Measurements from ENCODE around the gene STARD10.
"Not testable (repeated sequence)": the region's sequence is repeated elsewhere in the genome, so short reads cannot be mapped to it uniquely, and the experiment has no call there.

STARD10 gene

DNA sequence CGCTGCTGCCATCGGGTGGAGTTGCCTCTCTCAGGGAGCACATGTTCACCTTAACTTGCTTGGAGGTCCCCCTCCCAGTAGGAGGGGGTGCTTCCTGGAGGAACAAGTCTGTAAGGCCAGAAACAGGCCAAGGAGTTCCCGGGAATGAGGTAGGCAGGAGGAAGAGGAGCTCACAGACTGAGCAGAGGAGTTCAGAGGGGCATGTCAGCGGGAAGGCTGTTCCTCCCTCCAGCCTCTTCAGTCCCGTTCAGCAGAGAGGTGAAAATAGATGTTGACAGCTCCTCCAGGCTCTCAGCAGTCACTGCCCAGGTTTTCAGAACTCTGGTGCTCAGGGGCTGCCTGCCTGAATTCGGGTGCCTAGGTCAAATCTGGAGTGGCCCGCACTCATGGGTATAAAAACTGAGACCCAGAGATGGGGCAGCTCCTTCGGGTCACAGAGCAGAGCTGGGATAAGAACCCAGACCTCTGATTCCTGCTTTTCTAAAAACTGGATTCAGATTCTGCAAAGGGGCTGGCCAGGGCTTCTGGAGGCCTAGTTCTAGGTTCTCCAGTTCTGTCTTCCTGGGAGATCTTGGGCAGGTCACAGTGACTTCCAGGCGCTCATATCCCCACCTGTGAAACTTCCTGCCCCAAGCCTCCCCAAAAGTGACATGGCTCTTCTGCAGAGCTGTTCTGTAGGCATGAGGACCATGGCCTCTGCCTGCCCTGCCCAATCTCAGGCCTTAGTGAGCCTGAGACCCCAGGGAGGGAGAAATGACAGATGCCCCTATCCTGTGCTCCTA lies 38.6 kb upstream of the STARD10 start:
- no peak overlapping the region for H3K4me3 ChIP-seq (ENCODE audit: low read length)
- no peak overlapping the region for H3K27ac ChIP-seq (ENCODE audit: low read depth, low read length)
- no peak overlapping the region for H3K9ac ChIP-seq (ENCODE audit: low read depth, low read length)
- no peaks in the 10 kb centered on the region for H3K27me3 ChIP-seq (ENCODE audit: insufficient read depth, low read length)
- WGBS, result 87% methylated on average over 9 of the region's 9 CpGs
- H3K9me3 ChIP-seq (ENCODE audit: insufficient read depth, low read depth, low read length), result no peaks in the 10 kb centered on the region
- H3K4me1 ChIP-seq (ENCODE audit: insufficient read depth, low read length), result 0 out of 2 replicates have a peak, but pooled peaks cover 7% of the 10 kb centered on the region
- no peaks in the 10 kb centered on the region for H3K36me3 ChIP-seq (ENCODE audit: insufficient read depth, low read length)

DNA sequence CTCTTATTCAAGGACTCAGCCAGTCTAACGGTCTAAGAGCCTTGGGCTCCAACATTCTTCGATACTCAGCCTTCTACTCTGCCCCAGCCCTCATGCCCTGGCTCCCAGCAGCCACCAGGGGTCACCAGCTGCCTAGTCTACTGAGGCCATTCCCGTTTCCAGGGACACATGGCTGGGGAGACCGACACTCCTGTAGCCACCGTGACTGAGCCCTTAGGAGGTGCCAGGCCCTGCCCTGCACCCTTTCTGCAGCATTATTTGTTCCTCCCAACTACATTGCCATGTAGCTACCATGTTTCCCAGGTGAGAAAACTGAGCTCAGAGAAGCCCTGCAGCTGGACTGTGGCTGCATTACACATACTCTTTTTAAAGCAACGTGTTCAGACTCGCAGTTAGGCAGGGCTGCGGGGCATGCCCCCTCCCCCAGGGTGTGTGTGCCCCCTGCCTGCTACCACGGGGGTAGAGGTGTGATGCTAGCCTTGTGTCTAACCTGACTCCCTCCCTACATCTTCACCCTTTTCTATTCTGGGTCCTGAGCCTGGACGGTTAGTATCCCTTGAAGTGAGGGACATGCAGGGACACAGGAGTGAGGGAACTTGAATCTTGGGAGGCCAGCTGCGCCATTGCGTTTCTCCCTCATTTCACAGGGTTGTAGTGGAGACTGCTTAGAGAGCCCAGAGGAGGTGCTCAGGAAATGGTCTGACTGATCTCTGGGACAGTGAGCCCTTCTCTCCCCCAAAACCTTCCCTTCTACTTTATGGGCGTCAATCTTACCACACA lies 37.9 kb upstream of the STARD10 start:
- Histone ChIP-seq H3K9ac (ENCODE audit: low read depth, low read length) (no peak overlapping the region), H3K27ac (ENCODE audit: low read depth, low read length) (no peak overlapping the region), H3K27me3 (ENCODE audit: insufficient read depth, low read length) (no peaks in the 10 kb centered on the region), H3K4me3 (ENCODE audit: low read length) (no peak overlapping the region), H3K36me3 (ENCODE audit: insufficient read depth, low read length) (no peaks in the 10 kb centered on the region), H3K9me3 (ENCODE audit: insufficient read depth, low read depth, low read length) (no peaks in the 10 kb centered on the region), H3K4me1 (ENCODE audit: insufficient read depth, low read length) (0 out of 2 replicates have a peak, but pooled peaks cover 7% of the 10 kb centered on the region)
- 56% methylated on average over 12 of the region's 13 CpGs for WGBS

DNA sequence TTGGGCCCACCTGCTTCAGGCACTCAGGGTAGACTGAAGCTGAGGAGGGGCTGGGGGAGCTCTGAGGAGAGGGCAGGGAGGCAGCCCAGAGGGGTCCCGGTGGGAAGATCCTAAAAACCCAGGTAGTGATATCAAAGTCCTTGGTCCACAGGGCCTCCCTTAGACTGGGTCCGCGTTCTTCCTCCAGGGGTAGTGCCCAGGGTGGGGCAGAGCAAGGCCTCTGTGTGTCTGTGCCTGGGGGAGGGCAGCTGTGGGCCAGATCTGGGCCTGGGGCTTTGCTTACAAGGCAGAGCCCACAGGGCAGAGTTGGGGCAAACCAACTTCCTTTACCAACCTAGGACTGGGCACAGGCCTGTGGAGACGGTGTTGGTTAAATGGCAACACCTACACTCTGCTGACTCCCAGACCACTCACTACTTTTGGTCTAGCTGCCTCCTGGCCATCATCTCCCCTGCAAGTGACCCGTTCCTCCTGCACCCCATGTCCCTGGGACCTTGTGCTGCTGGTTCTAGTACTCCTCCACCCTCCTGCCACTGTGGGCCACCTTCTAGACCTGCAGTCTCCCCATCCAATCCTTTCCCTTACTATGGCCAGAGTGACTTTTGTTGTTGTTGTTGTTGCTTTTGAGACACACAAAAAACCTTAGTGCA lies 36.2 kb upstream of the STARD10 start:
- no peak overlapping the region for H3K4me3 ChIP-seq (ENCODE audit: low read length)
- H3K27me3 ChIP-seq (ENCODE audit: insufficient read depth, low read length), result no peaks in the 10 kb centered on the region
- H3K4me1 ChIP-seq (ENCODE audit: insufficient read depth, low read length), result 0 out of 2 replicates have a peak, but pooled peaks cover 7% of the 10 kb centered on the region
- no peak overlapping the region for H3K27ac ChIP-seq (ENCODE audit: low read depth, low read length)
- H3K9ac ChIP-seq (ENCODE audit: low read depth, low read length), result no peak overlapping the region
- H3K36me3 ChIP-seq (ENCODE audit: insufficient read depth, low read length), result no peaks in the 10 kb centered on the region
- 94% methylated on average over 5 of the region's 5 CpGs for WGBS
- no peaks in the 10 kb centered on the region for H3K9me3 ChIP-seq (ENCODE audit: insufficient read depth, low read depth, low read length)

DNA sequence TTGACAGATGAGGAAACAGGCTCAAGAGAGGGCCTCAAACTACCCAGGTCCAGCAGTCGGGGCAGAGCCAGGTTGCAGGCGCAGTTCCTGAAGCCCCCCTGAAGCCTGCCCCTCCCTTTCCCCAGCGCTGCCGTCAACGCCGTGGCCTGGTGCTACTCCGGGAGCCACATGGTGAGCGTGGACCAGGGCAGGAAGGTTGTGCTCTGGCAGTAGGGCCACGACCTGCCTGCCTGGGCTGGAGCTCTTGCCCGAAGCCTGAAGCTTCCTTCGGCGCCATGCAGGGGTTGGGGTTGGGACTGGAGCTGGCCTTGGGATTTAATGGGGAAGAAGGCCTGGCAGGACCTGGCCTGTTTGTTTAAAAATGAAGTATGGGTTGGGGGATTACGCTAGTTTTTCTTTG lies 35.3 kb upstream of the STARD10 start:
- H3K36me3 ChIP-seq (ENCODE audit: insufficient read depth, low read length), result no peaks in the 10 kb centered on the region
- H3K4me3 ChIP-seq (ENCODE audit: low read length), result no peak overlapping the region
- 0 out of 2 replicates have a peak, but pooled peaks cover 7% of the 10 kb centered on the region for H3K4me1 ChIP-seq (ENCODE audit: insufficient read depth, low read length)
- H3K27me3 ChIP-seq (ENCODE audit: insufficient read depth, low read length), result no peaks in the 10 kb centered on the region
- H3K27ac ChIP-seq (ENCODE audit: low read depth, low read length), result no peak overlapping the region
- H3K9me3 ChIP-seq (ENCODE audit: insufficient read depth, low read depth, low read length), result no peaks in the 10 kb centered on the region
- WGBS, result 93% methylated on average over 12 of the region's 13 CpGs
- no peak overlapping the region for H3K9ac ChIP-seq (ENCODE audit: low read depth, low read length)

DNA sequence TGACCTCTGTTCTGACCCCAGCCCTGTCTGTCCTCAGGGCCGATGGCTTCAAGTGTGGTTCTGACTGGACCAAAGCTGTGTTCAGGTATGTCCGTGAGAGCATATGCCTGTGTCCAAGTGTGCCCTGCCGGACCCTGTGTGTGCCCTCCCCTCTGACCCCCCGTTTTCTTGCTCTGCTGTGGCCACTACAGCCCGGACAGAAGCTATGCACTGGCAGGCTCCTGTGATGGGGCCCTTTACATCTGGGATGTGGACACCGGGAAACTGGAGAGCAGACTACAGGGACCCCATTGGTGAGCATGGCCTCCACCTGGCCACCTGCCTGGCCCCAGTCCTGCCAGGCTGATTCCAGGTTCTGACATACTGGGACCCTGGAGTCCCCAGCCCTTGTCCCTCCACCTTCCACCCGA lies 34.9 kb upstream of the STARD10 start:
- WGBS, result 94% methylated on average over 7 of the region's 7 CpGs

DNA sequence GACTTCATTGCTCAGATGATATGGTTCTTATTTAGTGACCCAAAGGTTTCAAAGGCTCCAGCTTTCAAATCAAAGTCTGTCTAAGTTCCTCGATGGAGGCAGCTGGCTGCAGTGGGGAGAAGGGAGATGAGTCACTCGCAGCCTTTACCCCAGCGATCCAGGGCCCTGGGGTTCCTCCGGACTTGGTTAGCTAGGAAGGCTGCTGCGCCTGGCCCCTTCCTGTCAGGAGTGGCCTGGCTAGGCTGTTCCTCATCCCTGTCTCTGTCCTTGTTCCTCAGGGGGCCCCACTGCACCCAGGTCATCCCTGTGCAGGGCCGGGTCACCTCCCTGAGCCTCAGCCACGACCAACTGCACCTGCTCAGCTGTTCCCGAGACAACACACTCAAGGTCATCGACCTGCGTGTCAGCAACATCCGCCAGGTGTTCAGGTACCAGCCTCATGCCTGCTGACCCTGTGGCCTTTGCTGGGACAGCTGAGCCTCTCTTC lies 34.3 kb upstream of the STARD10 start:
- no peak overlapping the region for H3K27ac ChIP-seq (ENCODE audit: low read depth, low read length)
- 90% methylated on average over 11 of the region's 11 CpGs for WGBS

More for the DNA sequence above, 34.9 kb upstream of the STARD10 start:
- Histone ChIP-seq H3K36me3 (ENCODE audit: insufficient read depth, low read length) (no peaks in the 10 kb centered on the region), H3K9ac (ENCODE audit: low read depth, low read length) (no peak overlapping the region), H3K27me3 (ENCODE audit: insufficient read depth, low read length) (no peaks in the 10 kb centered on the region), H3K9me3 (ENCODE audit: insufficient read depth, low read depth, low read length) (no peaks in the 10 kb centered on the region), H3K4me1 (ENCODE audit: insufficient read depth, low read length) (0 out of 2 replicates have a peak, but pooled peaks cover 7% of the 10 kb centered on the region), H3K27ac (ENCODE audit: low read depth, low read length) (no peak overlapping the region), H3K4me3 (ENCODE audit: low read length) (no peak overlapping the region)

DNA sequence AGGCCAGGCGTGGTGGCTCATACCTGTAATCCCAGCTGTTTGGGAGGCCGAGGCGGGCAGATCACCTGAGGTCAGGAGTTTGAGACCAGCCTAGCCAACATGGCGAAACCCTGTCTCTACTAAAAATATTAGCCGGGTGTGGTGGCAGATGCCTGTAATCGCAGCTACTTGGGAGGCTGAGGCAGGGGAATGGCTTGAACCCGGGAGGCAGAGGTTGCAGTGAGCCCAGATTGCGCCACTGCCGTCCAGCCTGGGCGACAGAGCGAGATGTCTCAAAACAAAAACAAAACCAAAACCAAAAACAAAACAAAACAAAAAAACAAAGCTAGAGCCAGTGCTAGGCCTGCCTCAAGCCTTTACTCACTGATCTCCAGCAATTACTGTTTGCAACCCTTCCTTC lies 33.8 kb upstream of the STARD10 start:
- 96% methylated on average over 10 of the region's 11 CpGs for WGBS
- not testable (repeated sequence) for H3K4me3 ChIP-seq (ENCODE audit: low read length); H3K36me3 ChIP-seq (ENCODE audit: insufficient read depth, low read length); H3K27me3 ChIP-seq (ENCODE audit: insufficient read depth, low read length); H3K9me3 ChIP-seq (ENCODE audit: insufficient read depth, low read depth, low read length); H3K9ac ChIP-seq (ENCODE audit: low read depth, low read length); H3K4me1 ChIP-seq (ENCODE audit: insufficient read depth, low read length); H3K27ac ChIP-seq (ENCODE audit: low read depth, low read length)

More for the DNA sequence above, 34.3 kb upstream of the STARD10 start:
- H3K9ac ChIP-seq (ENCODE audit: low read depth, low read length), result no peak overlapping the region
- H3K36me3 ChIP-seq (ENCODE audit: insufficient read depth, low read length), result no peaks in the 10 kb centered on the region
- no peak overlapping the region for H3K4me3 ChIP-seq (ENCODE audit: low read length)
- no peaks in the 10 kb centered on the region for H3K27me3 ChIP-seq (ENCODE audit: insufficient read depth, low read length)
- H3K9me3 ChIP-seq (ENCODE audit: insufficient read depth, low read depth, low read length), result no peaks in the 10 kb centered on the region
- 0 out of 2 replicates have a peak, but pooled peaks cover 7% of the 10 kb centered on the region for H3K4me1 ChIP-seq (ENCODE audit: insufficient read depth, low read length)

DNA sequence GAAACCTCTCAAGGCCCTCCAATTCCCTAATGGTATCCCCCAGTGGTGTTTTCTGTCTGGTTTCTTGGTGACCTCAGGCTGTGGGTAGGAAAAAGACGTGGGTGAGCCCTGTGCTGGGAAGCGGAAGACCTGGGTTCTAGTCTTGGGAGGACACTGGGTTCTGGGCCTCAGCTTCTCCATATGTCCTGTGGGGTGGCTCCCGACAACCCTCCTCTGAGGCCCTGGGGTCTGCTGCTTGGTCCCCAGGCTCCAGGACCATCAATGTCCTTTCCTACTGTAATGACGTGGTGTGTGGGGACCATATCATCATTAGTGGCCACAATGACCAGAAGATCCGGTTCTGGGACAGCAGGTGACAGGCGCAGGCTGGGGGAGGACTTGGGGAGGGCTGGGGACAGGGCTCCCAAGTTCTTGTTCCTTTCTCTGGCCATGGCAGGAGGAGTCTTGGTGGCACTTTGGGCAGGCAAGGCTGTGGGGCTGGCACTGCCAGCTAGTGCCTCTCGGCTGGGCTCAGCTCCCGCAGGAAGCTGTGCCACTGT lies 33.2 kb upstream of the STARD10 start:
- WGBS, result 96% methylated on average over 8 of the region's 8 CpGs
- H3K27me3 ChIP-seq (ENCODE audit: insufficient read depth, low read length), result peaks cover 5% of the 10 kb centered on the region
- no peak overlapping the region for H3K4me3 ChIP-seq (ENCODE audit: low read length)
- 0 out of 2 replicates have a peak, but pooled peaks cover 5% of the 10 kb centered on the region for H3K4me1 ChIP-seq (ENCODE audit: insufficient read depth, low read length)
- no peak overlapping the region for H3K9ac ChIP-seq (ENCODE audit: low read depth, low read length)
- H3K36me3 ChIP-seq (ENCODE audit: insufficient read depth, low read length), result no peaks in the 10 kb centered on the region
- no peaks in the 10 kb centered on the region for H3K9me3 ChIP-seq (ENCODE audit: insufficient read depth, low read depth, low read length)
- no peak overlapping the region for H3K27ac ChIP-seq (ENCODE audit: low read depth, low read length)

DNA sequence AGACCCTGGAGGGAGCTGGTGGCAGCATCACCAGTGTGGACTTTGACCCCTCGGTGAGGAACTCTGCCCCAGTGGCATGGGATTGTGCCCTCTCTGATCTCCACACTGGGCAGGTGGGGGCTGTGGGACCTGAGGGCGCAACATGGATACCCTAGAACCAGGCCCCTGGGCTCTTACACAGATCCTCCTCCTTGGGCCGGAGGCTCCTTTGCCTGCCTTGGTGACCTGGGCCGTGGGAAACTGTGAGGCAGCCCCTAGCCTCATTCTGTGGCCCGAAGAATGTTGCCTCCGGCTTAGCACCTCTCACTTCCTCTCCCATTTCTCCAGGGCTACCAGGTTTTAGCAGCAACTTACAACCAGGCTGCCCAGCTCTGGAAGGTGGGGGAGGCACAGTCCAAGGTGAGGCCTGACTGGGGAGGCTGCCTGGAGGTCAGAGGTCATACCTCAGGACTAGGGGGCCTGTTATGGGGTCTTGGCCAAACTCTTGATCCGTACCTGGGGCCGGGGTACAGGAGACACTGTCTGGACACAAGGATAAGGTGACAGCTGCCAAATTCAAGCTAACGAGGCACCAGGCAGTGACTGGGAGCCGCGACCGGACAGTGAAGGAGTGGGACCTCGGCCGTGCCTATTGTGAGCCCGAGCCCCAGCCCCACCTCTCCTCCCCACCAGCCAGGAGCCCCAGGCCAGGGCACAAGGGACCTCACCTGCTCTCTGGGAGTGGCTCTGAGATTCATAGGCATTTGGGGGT lies 32.5 kb upstream of the STARD10 start:
- no peaks in the 10 kb centered on the region for H3K4me1 ChIP-seq (ENCODE audit: insufficient read depth, low read length)
- no peaks in the 10 kb centered on the region for H3K9me3 ChIP-seq (ENCODE audit: insufficient read depth, low read depth, low read length)
- no peaks in the 10 kb centered on the region for H3K36me3 ChIP-seq (ENCODE audit: insufficient read depth, low read length)
- WGBS, result 93% methylated on average over 15 of the region's 15 CpGs
- no peak overlapping the region for H3K27ac ChIP-seq (ENCODE audit: low read depth, low read length)
- H3K4me3 ChIP-seq (ENCODE audit: low read length), result no peak overlapping the region
- H3K9ac ChIP-seq (ENCODE audit: low read depth, low read length), result no peak overlapping the region
- H3K27me3 ChIP-seq (ENCODE audit: insufficient read depth, low read length), result peaks cover 6% of the 10 kb centered on the region

DNA sequence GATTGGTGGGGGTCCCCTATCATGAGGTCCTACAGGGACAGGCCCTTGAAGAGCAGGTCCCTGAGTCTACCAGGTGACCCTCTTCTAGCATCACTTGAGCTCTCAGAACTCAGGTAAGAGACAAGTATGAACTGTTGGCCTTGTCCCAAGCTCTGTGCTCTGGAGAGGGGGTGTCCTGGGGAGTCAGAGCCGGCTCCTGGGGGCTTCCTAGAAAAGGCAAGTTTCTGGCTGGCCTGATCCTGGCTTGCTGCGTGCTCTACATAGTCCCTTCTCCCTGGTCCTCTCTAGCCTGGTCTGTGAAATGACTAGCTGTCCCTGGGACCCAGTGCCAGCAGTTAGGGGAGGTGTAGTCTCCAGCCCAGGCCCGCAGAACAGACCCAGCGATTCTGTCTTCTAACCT lies 31.8 kb upstream of the STARD10 start:
- no peaks in the 10 kb centered on the region for H3K36me3 ChIP-seq (ENCODE audit: insufficient read depth, low read length)
- no peak overlapping the region for H3K9ac ChIP-seq (ENCODE audit: low read depth, low read length)
- H3K27me3 ChIP-seq (ENCODE audit: insufficient read depth, low read length), result peaks cover 13% of the 10 kb centered on the region
- H3K4me1 ChIP-seq (ENCODE audit: insufficient read depth, low read length), result no peaks in the 10 kb centered on the region
- H3K4me3 ChIP-seq (ENCODE audit: low read length), result no peak overlapping the region
- 94% methylated on average over 4 of the region's 4 CpGs for WGBS
- no peaks in the 10 kb centered on the region for H3K9me3 ChIP-seq (ENCODE audit: insufficient read depth, low read depth, low read length)
- no peak overlapping the region for H3K27ac ChIP-seq (ENCODE audit: low read depth, low read length)
